K562 (cell line): Measurements from ENCODE around the gene HIF1AN. TPM values are rescaled to one million over a fixed set of nuclear protein-coding genes. Genes with fewer than 3 reads are reported as not detected.
A peak's percentile ranks its signal among the peaks of the same experiment; 100 is the strongest.

Experiments used
- ATAC-seq: fragments of 200-7000 bp; cut with Tn5 transposase; 3 replicates; pipeline ENCODE4 v1.9.1; 2020; ENCODE audit warnings: moderate library complexity
- BruUV-seq: library from RNA; stranded (reverse); fragments of 400-500 nt; replicated peaks from 2 replicates; lab custom pipeline; 2021; lab: Mats Ljungman, UMichigan
- CTCF ChIA-PET: fragments of 300-600 bp; formaldehyde crosslinking; extraction: SDS; loops from one replicate; lab custom pipeline; 2021; ENCODE audit warnings: low intra/inter-chr PET ratio; lab: Yijun Ruan, JAX
- POLR2A ChIA-PET: fragments of 300-600, 350-650 bp; sonication (Branson Sonifier 250); formaldehyde crosslinking; extraction: SDS; loops from one replicate; lab custom pipeline; 2021; ENCODE audit warnings: antibody characterized with exemption, inconsistent platforms; lab: Yijun Ruan, JAX
- DNase-seq, 4 experiments: peaks; one replicate each; pipeline versions ENCODE4 v3.0.0 to v3.0.0-alpha.2; 2011 to 2018; ENCODE audit warnings: low spot score in 3 of 4, mixed read lengths in 3 of 4; ENCODE audit errors: extremely low read depth in 1 of 4
- FAIRE-seq: peaks from 2 replicates; lab custom pipeline; 2011; peaks lifted over from hg19 to GRCh38; lab: Jason Lieb, UNC
- H2AFZ ChIP-seq: 2 replicates; pipeline ENCODE4 v1.6.0; 2011; ENCODE audit warnings: low read depth, low read length, control low read depth, inconsistent platforms
- H3K27ac ChIP-seq: fragments of 200-600 bp; 3 replicates; pipeline ENCODE4 v1.8.0; 2011; ENCODE audit warnings: low read depth, mild to moderate bottlenecking, control low read depth, inconsistent platforms, low read length, moderate library complexity, mixed read lengths; ENCODE audit errors: extremely low read depth
- H3K27me3 ChIP-seq, 2 experiments: fragments of 300-600 bp in 1 of 2; 2 replicates in 1 of 2; 3 replicates in 1 of 2; pipeline versions ENCODE4 v1.6.0 to v1.8.0; 2011; ENCODE audit warnings: inconsistent platforms in 2 of 2, low read length in 2 of 2, mild to moderate bottlenecking in 1 of 2, mixed read lengths in 1 of 2, moderate library complexity in 1 of 2; ENCODE audit not compliant: control insufficient read depth in 2 of 2, insufficient read depth in 2 of 2
- H3K36me3 ChIP-seq: fragments of 300-600 bp; 3 replicates; pipeline ENCODE4 v1.8.0; 2011; ENCODE audit warnings: mild to moderate bottlenecking, low read length, inconsistent platforms; ENCODE audit not compliant: control insufficient read depth, insufficient read depth
- H3K4me1 ChIP-seq, 2 experiments: fragments of 200-600 bp in 1 of 2; replicated peaks in 1 of 2; 2 replicates in 1 of 2; 3 replicates in 1 of 2; pipeline versions ENCODE4 v1.5.1 to v1.8.0; 2011; ENCODE audit warnings: inconsistent platforms in 2 of 2, low read length in 2 of 2, mild to moderate bottlenecking in 1 of 2, mixed read lengths in 1 of 2, moderate library complexity in 1 of 2; ENCODE audit not compliant: control insufficient read depth in 2 of 2, insufficient read depth in 2 of 2
- H3K4me2 ChIP-seq: 2 replicates; pipeline ENCODE4 v1.6.1; 2011; ENCODE audit warnings: low read length, control low read depth, inconsistent platforms, mixed read lengths; ENCODE audit not compliant: insufficient read depth
- H3K4me3 ChIP-seq: fragments of 200-600 bp; sonication (generic), shearing (Covaris generic); 2 replicates; pipeline ENCODE4 v1.5.1; 2016; ENCODE audit warnings: control low read depth, inconsistent platforms
- H3K79me2 ChIP-seq: fragments of 200-600 bp; 3 replicates; pipeline ENCODE4 v1.8.0; 2011; ENCODE audit warnings: low read length, inconsistent platforms; ENCODE audit not compliant: control insufficient read depth, insufficient read depth
- H3K9ac ChIP-seq, 2 experiments: 2 replicates each; pipeline versions ENCODE4 v1.6.0 to v1.6.1; 2011; ENCODE audit warnings: low read depth in 2 of 2, low read length in 2 of 2, control low read depth in 1 of 2, inconsistent platforms in 1 of 2, mild to moderate bottlenecking in 1 of 2, mixed read lengths in 1 of 2; ENCODE audit not compliant: insufficient read depth in 1 of 2
- H3K9me1 ChIP-seq: one replicate; pipeline ENCODE4 v1.6.0; 2011; ENCODE audit warnings: inconsistent platforms, mild to moderate bottlenecking, low read length, moderate library complexity; ENCODE audit not compliant: control insufficient read depth, insufficient read depth
- H3K9me3 ChIP-seq: replicated peaks from 2 replicates; pipeline ENCODE4 v1.5.1; 2011; ENCODE audit warnings: low read depth, low read length, inconsistent platforms; ENCODE audit not compliant: control insufficient read depth, insufficient read depth
- H4K20me1 ChIP-seq: replicated peaks from 2 replicates; pipeline ENCODE4 v1.6.1; 2011; ENCODE audit warnings: low read length, inconsistent platforms, mixed read lengths; ENCODE audit not compliant: control insufficient read depth, insufficient read depth
- FOXA1 ChIP-seq: fragments of 450-650 bp; IDR thresholded peaks from 2 replicates; pipeline ENCODE4 v1.6.1; 2016; ENCODE audit warnings: mild to moderate bottlenecking, borderline replicate concordance
- GATAD2A ChIP-seq: fragments of 450-650 bp; IDR thresholded peaks from 2 replicates; pipeline ENCODE4 v1.6.1; 2017
- GTF2A2 ChIP-seq: IDR thresholded peaks from 2 replicates; pipeline ENCODE4 v1.6.1; 2016; ENCODE audit warnings: mild to moderate bottlenecking, missing genetic modification characterization, missing compliant biosample characterization
- HMGN3 ChIP-seq: IDR thresholded peaks from 2 replicates; pipeline ENCODE4 v1.6.1; 2011; ENCODE audit warnings: borderline replicate concordance, low read depth, mild to moderate bottlenecking, mixed read lengths, low read length; ENCODE audit not compliant: insufficient read length; ENCODE audit errors: extremely low read depth
- JUN ChIP-seq, 2 experiments: sonication (generic) in 1 of 2; formaldehyde crosslinking in 1 of 2; IDR thresholded peaks; 2 replicates each; pipeline versions ENCODE4 v1.6.1 to v1.8.0; 2012 to 2022; ENCODE audit warnings: borderline replicate concordance in 2 of 2, mild to moderate bottlenecking in 2 of 2, improper control_type of control experiment in 1 of 2, low read depth in 1 of 2, low read length in 1 of 2, missing genetic modification reagents in 1 of 2
- NEUROD1 ChIP-seq: fragments of 150-350 bp; IDR thresholded peaks from 2 replicates; pipeline ENCODE4 v1.6.1; 2014; ENCODE audit warnings: borderline replicate concordance, low read length, low read depth; ENCODE audit not compliant: partially characterized antibody
- PHB2 ChIP-seq: fragments of 450-650 bp; IDR thresholded peaks from 2 replicates; pipeline ENCODE4 v1.6.1; 2017; ENCODE audit warnings: low read depth
- RBM25 ChIP-seq: fragments of 200-400 bp; formaldehyde crosslinking; IDR thresholded peaks from 2 replicates; pipeline ENCODE4 v1.6.1; 2018; ENCODE audit warnings: low read length, low read depth, moderate library complexity; ENCODE audit not compliant: severe bottlenecking
- ZBTB7A ChIP-seq: IDR thresholded peaks from 2 replicates; pipeline ENCODE4 v1.6.1; 2011; ENCODE audit warnings: low read depth, mild to moderate bottlenecking, low read length, moderate library complexity, borderline replicate concordance; ENCODE audit not compliant: control insufficient read depth
- ZNF561 ChIP-seq: fragments of 450-650 bp; formaldehyde crosslinking; conservative IDR thresholded peaks from 2 replicates; pipeline ENCODE4 v1.4.0; 2020; ENCODE audit warnings: mild to moderate bottlenecking, moderate library complexity
- WGBS: fragments of 100-300 bp; shearing (Covaris generic); methylation state at CpG from one replicate; pipeline ENCODE4 v1.1.6; 2016; ENCODE audit warnings: low coverage, mixed read lengths; ENCODE audit not compliant: insufficient coverage; ENCODE audit errors: missing lambda C conversion rate; 5-methylcytosine and 5-hydroxymethylcytosine counted together
- in situ Hi-C: fragments of 300-500 bp; cut with MboI; formaldehyde crosslinking; loops from 4 replicates; pipeline ENCODE4 v1.15.0; 2018; ENCODE audit warnings: inconsistent platforms, mixed read lengths
- intact Hi-C: fragments of 100-400 bp; cut with micrococcal nuclease; formaldehyde crosslinking; loops from 2 replicates; pipeline ENCODE4 v1.14.2; 2022
- polyA plus RNA-seq, 8 experiments: library from polyadenylated mRNA; depleted of rRNA in 4 of 8; stranded (reverse) in 5 of 8; unstranded in 3 of 8; fragments of >200 nt; fragmentation: Nextera tagmentation in 2 of 8; fragmentation: Illumina TruSeq in 1 of 8; extraction: Ambion mirVana in 2 of 8; extraction: Trizol in 1 of 8; gene quantifications; 2 replicates each; pipeline versions ENCODE4 v1.2.1 to v1.2.3, GENCODE V29; 2011 to 2014; ENCODE audit warnings: inconsistent platforms in 1 of 8, missing spikeins in 1 of 8
- total RNA-seq, 7 experiments: library from RNA; depleted of rRNA in 6 of 7; stranded (reverse); fragments of >200 nt in 6 of 7; fragmentation: Illumina TruSeq in 2 of 7; extraction: Trizol in 2 of 7; gene quantifications; 2 replicates each; pipeline versions ENCODE4 v1.2.1 to v1.2.3, GENCODE V29; 2011 to 2021; ENCODE audit warnings: low replicate concordance in 1 of 7
- TF ChIP-seq, protein P1 (sequence below): fragments of 450-650 bp; IDR thresholded peaks from 2 replicates; pipeline ENCODE4 v1.6.1; 2018; ENCODE audit warnings: mild to moderate bottlenecking, low read depth; ENCODE audit not compliant: partially characterized antibody
- TF ChIP-seq, protein P2 (sequence below): sonication (generic); formaldehyde crosslinking; IDR thresholded peaks from 2 replicates; pipeline ENCODE4 v1.8.1; 2023; ENCODE audit warnings: mild to moderate bottlenecking, missing genetic modification reagents
- TF ChIP-seq, protein P3 (sequence below): fragments of 200-800 bp; sonication (Bioruptor generic); IDR thresholded peaks from 2 replicates; pipeline ENCODE4 v1.6.1; 2017; ENCODE audit warnings: missing genetic modification characterization, missing compliant biosample characterization
- TF ChIP-seq, protein P4 (sequence below): conservative IDR thresholded peaks from 2 replicates; pipeline ENCODE4 v1.6.1; 2011; ENCODE audit warnings: low read depth, mild to moderate bottlenecking, low read length; ENCODE audit not compliant: control insufficient read depth

The HIF1AN gene
- total and polyA plus RNA-seq, 9 of the 15 experiments (the other 6 are each of a cell fraction or from before 2014, with no cell fraction given) = 1.2 to 16.8 (median 6.9) TPM

DNA sequence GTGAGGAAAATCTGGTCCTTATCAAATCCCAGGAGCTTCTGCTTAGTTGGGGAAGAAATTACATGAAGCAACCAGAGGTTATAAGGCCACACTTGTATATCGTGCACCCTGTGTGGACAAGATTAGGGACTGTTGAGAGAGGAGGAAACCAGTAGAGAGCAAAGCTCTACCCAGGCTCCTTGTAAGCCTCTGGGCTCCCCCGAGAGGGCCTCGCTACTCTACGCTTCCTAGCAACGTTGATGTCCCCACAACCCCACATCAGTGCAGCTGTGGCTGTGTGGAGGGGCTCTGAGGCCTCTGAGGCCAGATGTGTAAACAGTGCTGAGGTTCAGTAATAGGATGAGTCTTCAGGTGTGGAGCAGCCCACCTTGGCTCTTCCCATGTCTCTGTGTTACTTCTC, 16.0 kb downstream of the HIF1AN start:
- BruUV-seq = no TSS peak
- Histone ChIP-seq H3K9ac (no peak overlapping the region), H3K4me2 (no peak overlapping the region), H4K20me1 (no peaks in the 10 kb centered on the region), H3K9me3 (no peaks in the 10 kb centered on the region), H3K9me1 (no peaks in the 10 kb centered on the region), H3K27ac (no peak overlapping the region), H3K36me3 (peaks cover 27% of the 10 kb centered on the region; the same call in 2 of the 3 replicates), H3K4me3 (no peak overlapping the region), H3K79me2 (no peaks in the 10 kb centered on the region), H3K4me1 (no peaks in the 10 kb centered on the region), H3K27me3 (no peaks in the 10 kb centered on the region), H2AFZ (no peak overlapping the region)
- DNase-seq (no peak), FAIRE-seq (no peak), ATAC-seq (peak; percentile 34; the same call in 2 of the 3 replicates)
- in situ Hi-C loops (loop anchor here (10.0 to 25.0 kb wide), 2 partner anchors 311 to 463 kb away; no protein-coding TSS in a partner anchor), intact Hi-C loops (no loop called here)
- ChIA-PET POLR2A (interaction anchor here (0.6 to 1.8 kb wide), 3 partner anchors 11 to 795 kb away, joined by 3 to 6 read pairs (median 5); no protein-coding TSS in a partner anchor), CTCF (no interaction called here)
- 56% methylated on average over 5 of the region's 5 CpGs for WGBS
- no peak for TF ChIP-seq ZBTB7A
- no peak for TF ChIP-seq HMGN3
- no peak for TF ChIP-seq FOXA1
- TF ChIP-seq JUN (IDR thresholded peaks at IDR 0.05; ENCODE audit: borderline replicate concordance, low read depth, low read length) = no peak
- TF ChIP-seq JUN (CRISPR knock-in tag; IDR thresholded peaks at IDR 0.05; ENCODE audit: borderline replicate concordance) = no peak
- TF ChIP-seq PHB2 = no peak
- TF ChIP-seq, protein P1, sequence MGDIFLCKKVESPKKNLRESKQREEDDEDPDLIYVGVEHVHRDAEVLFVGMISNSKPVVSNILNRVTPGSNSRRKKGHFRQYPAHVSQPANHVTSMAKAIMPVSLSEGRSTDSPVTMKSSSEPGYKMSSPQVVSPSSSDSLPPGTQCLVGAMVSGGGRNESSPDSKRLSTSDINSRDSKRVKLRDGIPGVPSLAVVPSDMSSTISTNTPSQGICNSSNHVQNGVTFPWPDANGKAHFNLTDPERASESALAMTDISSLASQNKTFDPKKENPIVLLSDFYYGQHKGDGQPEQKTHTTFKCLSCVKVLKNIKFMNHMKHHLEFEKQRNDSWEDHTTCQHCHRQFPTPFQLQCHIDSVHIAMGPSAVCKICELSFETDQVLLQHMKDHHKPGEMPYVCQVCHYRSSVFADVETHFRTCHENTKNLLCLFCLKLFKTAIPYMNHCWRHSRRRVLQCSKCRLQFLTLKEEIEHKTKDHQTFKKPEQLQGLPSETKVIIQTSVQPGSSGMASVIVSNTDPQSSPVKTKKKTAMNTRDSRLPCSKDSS = no peak
- TF ChIP-seq, protein P2, sequence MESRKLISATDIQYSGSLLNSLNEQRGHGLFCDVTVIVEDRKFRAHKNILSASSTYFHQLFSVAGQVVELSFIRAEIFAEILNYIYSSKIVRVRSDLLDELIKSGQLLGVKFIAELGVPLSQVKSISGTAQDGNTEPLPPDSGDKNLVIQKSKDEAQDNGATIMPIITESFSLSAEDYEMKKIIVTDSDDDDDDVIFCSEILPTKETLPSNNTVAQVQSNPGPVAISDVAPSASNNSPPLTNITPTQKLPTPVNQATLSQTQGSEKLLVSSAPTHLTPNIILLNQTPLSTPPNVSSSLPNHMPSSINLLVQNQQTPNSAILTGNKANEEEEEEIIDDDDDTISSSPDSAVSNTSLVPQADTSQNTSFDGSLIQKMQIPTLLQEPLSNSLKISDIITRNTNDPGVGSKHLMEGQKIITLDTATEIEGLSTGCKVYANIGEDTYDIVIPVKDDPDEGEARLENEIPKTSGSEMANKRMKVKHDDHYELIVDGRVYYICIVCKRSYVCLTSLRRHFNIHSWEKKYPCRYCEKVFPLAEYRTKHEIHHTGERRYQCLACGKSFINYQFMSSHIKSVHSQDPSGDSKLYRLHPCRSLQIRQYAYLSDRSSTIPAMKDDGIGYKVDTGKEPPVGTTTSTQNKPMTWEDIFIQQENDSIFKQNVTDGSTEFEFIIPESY (CRISPR knock-in tag) = no peak
- TF ChIP-seq, protein P3, sequence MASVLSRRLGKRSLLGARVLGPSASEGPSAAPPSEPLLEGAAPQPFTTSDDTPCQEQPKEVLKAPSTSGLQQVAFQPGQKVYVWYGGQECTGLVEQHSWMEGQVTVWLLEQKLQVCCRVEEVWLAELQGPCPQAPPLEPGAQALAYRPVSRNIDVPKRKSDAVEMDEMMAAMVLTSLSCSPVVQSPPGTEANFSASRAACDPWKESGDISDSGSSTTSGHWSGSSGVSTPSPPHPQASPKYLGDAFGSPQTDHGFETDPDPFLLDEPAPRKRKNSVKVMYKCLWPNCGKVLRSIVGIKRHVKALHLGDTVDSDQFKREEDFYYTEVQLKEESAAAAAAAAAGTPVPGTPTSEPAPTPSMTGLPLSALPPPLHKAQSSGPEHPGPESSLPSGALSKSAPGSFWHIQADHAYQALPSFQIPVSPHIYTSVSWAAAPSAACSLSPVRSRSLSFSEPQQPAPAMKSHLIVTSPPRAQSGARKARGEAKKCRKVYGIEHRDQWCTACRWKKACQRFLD (CRISPR knock-in tag) = no peak
- no peak for TF ChIP-seq GTF2A2 (tag)
- TF ChIP-seq GATAD2A = no peak
- no peak for TF ChIP-seq NEUROD1
- TF ChIP-seq RBM25 = no peak
- TF ChIP-seq ZNF561 (CRISPR knock-in tag) = no peak
- TF ChIP-seq, protein P4, sequence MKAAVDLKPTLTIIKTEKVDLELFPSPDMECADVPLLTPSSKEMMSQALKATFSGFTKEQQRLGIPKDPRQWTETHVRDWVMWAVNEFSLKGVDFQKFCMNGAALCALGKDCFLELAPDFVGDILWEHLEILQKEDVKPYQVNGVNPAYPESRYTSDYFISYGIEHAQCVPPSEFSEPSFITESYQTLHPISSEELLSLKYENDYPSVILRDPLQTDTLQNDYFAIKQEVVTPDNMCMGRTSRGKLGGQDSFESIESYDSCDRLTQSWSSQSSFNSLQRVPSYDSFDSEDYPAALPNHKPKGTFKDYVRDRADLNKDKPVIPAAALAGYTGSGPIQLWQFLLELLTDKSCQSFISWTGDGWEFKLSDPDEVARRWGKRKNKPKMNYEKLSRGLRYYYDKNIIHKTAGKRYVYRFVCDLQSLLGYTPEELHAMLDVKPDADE = no peak
